GM18873 (cell line): ENCODE measurements around the gene FNBP1L.

Experiments
- ATAC-seq: cut with Tn5 transposase; IDR thresholded peaks from one replicate; pipeline ENCODE4 v1.9.1; 2021; ENCODE audit warnings: mild to moderate bottlenecking, moderate library complexity, moderate number of reproducible peaks; ENCODE audit not compliant: unreplicated experiment, low FRiP score

The FNBP1L gene

GRCh38 chr1:93565496-93566206 is 117.7 kb downstream of the FNBP1L start:
- no peak for ATAC-seq

GRCh38 chr1:93566227-93566626 is 118.3 kb downstream of the FNBP1L start:
- no peak for ATAC-seq

GRCh38 chr1:93567255-93567918 is 119.5 kb downstream of the FNBP1L start:
- no peak for ATAC-seq

- no peak for ATAC-seq
Measured at GRCh38 chr1:93569489-93569888, 121.6 kb downstream of the FNBP1L start.

DNA sequence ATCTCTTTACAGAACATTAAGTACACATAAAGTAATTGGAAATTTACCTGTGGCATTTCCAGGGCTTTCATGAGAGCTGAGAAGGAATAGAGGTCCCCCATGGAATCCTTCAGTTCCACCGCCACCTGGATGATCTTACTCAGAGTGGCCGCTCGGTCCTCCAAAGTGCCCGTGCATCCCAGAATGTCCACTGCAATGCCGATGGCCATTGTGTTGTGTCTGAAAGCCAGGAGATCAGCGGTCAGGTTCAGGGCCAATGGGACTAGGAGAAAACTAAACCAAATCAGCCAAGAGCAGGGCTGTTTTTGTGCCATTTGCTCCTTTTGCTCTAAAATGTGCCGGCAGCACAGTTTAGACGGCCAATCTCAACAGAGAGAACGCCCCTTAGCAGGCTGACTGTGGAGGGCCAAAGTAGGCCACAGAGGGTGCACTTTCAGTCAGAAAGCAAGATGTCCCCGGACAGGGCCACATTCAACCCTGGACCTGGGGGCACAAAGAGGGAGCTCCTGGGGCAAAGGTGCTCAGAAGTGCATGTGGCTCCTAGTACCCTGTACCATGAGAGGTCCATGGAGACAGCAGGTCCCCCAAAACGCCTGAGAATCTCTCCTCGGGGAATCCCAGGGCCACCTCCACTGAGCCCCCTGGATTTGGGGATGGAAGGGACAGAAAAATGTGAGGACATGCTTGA is 123.8 kb downstream of the FNBP1L start:
- no peak for ATAC-seq

- no peak for ATAC-seq
Measured at GRCh38 chr1:93573940-93574469, 126.1 kb downstream of the FNBP1L start.

DNA sequence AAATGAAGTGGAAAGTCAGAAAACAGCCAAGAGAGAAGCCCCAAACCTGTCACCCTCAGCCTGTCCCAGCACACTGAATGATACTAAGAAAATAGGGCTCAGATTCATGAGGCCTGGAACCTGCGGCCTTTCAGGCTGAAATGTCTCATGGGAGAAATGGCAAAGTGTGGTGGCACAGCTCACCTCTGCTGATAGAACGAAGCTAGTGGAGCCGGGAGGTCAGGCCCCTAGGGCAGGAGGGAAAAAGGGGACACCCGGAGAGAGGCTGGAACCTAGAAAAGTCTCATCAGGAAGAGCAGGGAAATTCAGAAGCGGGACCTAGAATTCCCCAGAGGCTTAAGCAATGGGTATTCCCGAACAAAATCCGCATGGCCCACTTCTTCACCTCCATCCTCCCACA is 126.6 kb downstream of the FNBP1L start:
- ATAC-seq, result no peak

- ATAC-seq, result no peak
Measured at GRCh38 chr1:93574991-93575390, 127.1 kb downstream of the FNBP1L start.

DNA sequence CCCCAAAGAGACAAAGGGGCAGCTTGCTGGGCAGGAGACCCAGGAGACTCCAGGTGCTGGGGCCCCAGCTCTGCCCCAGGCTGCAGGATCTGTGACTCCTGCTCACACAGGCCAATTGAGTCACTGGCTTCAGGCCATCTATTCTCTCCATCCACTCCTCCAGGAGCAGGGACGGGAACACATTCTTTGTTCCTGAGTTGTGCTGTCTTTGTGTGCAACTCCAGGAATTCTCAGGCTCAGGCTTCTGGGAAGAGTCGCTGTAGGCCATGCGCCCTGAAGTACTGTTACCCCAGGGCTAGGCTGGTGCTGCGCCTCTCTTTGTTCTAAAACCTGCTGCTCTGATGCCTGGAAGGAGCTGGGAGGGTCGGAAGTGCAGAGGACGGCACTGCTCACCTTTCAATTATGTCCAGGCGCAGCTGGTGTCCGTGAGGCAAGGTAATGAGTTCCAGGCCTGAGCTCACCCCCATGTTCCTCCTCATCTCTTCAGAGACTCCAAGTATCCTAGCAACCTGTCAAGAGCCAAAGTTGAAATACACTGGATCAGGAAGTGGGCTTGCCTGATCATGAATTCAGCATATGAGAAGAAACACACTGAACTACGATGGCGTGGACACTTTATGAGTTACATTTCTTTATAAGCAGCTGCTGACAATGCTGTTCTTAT is 127.8 kb downstream of the FNBP1L start:
- no peak for ATAC-seq

DNA sequence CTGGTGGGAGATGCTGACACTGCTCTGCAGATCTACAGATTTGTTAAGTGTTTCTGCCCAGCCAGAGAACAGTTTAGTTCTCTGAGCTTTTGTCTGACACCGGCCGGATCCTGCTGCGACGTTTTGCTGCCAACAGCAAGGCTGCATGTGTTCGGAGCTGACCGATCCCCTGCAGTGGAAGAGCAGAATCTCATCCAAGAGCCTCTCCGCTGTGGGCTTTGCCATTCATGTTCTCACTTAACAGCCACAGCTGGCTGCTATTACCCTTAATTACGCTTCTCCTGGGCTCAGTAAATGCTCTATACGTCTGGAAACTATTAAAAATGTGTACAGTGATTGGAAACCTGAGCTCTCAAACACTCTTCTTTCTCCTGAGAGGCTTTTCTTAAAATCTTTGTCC is 128.4 kb downstream of the FNBP1L start:
- ATAC-seq, result no peak

DNA sequence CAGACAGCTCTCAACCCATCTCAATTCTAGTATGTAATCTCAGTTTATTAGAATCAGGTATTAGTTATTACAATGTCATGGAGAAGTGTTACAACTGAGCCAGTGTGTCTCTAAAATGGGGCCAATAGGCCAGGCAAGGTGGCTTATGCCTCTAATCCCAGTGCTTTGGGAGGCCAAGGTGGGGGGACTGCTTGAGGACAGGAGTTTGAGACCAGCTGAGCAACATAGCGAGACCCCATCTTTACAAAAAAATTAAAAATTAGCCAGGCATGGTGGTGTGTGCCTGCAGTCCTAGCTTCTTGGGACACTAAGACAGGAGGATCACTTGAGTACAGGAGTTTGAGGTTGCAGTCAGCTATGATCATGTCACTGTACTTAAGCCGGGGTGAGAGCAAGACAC is 128.8 kb downstream of the FNBP1L start:
- no peak for ATAC-seq

DNA sequence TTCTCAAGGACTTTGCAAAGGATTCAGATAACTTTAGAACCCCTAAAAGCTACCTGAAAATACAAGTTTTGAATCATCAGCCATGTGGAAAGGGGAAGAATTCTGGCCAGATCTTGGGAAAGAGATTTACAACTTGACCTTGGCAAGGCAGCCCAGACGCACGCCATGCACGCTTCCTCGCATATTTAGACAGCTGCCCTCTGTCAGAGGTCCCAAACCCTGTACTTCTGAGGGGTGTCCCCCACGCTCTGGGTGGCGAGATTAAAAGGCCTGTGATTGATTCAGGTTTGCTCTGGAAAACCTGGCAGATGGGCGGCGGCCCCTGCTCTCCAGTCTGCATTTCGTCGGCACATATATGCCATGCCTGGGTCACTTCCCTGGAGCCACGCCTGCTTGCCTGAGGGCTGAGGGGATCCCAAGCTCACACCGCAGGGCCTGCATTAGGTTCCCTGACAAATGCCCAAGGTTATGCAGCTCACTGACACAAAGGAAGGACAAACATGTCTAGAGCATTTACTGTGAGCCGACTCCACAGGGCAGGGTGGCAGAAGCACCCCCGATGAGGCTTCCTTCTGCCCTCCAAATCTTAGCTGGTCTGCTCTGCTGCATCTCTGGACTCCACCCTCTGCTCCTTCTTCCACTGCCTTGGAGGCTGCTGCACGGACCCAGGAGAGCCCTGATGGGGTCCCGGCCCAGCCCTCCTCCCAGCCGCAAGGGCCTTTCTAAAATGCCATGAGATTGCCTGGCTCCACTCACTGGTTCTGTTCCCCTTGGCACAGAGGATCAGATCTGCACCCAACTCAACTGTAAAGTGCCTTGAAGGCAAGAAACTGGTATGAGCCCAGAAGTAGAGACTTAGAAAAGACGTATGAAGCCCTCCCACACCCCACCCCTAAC is 129.9 kb downstream of the FNBP1L start:
- no peak for ATAC-seq

DNA sequence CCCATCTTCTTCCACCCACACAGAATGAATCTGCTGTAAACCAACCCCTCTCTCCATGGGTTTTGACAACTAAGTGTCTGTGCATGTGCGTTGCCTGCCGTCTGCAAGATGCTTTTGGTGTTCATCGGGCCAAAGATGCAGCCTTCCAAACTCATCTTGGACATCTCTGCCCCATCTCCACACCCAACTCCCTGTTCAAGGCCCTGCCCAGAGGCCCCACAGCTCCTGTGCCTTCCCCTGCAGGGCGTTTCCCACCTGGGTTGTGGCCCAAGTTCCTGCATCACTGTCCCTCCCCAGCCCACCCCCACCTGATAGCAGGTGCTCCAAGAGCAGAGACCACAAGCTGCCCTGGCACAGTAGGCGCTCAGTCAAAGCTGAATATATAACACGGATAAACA is 130.5 kb downstream of the FNBP1L start:
- ATAC-seq, result no peak

DNA sequence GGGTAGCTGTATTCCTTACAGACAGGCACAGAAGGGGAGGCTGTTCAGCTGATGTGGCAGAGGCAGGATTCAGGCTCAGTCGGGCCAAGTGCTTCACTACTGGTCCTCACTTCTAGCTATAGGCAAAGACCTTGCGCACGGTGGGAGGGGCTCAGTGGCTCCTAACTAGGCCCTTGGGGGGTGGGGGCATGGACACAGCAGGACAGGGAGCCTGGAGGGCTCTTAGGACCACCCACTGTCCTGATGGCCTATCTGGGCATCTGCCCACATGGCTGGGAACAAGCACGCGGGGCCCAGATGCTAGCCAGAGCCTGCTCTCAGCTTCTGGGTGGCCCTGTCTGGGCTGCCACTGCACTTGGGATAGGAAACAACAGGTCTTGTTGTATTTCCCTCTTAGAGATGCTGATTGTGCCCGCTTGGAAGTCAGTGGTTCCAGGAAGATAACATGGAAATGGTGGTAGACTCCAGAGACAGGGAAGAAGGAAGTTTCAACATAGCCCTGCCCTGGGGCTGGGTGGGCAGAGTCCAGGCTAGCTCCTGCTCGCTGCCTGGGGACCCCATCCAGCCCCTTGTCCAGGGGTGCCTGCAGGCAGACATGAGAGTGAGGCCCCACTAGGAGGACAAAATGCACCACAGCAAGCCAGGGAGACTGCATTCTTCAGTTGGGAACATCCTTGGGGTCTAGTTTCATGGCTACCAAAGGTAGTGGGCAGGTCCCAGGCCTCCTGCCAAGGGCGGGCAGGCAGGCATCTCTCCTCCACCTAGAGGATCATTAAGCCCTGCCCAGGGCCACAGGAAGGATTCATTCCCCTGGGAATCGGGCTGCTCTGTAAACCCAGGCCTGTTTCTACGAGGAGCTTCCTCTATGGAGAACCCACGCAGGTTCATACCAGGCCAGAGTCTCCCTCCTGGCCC is 131.2 kb downstream of the FNBP1L start:
- ATAC-seq, result no peak

- ATAC-seq, result no peak
Measured at GRCh38 chr1:93579891-93580290, 132.0 kb downstream of the FNBP1L start.

DNA sequence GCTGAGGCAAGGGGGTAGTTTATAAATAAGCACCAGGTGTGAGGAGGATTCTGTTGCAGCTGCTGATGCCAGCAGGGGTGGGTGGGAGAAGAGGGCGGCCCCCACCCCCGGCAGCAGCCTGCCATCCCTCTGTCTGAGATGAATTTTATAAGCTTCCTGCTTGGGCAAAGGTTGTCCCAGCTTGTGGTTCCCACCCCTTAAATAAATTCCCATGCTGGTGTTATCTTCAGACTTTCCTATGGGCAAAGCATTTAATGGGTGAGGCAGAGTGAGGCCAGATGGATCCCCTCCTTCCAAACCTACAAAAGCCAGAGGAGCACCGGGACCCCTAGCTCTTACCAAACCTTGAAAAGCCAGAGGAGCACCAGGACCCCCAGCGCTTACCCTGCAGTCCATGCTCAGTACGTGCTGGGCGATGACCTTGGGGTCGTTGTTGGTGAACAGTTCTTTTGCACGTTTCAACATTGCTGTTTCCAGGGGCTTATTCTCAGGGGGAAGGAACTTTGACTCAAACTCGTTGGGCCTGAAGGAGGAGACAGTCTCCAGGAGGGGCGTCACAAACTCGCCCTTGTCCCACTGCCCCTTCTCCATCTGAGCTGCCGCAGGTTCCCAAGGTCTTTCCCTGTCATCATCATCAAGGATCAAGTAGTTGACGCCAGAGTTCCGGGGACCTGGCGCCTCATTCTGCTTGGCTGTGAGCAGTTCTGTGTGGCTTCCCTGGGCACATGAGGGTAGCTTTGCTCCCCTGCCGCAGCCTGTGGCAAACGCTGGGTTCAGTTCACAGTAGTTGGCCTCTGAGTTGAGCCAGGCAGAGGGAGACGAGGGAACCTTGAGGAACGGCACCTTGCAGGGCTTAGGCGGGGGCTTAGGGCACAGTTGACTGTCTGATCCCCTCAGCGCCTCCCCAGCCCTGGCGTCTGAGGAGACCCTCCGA is 134.3 kb downstream of the FNBP1L start:
- no peak for ATAC-seq

GRCh38 chr1:93584261-93585003 is 136.5 kb downstream of the FNBP1L start:
- no peak for ATAC-seq
